HG03354 (cell line): ENCODE data around the gene UPF3B.
"Not testable (repeated sequence)": the region's sequence is repeated elsewhere in the genome, so short reads cannot be mapped to it uniquely, and the experiment has no call there.

ENCODE experiments used
- ATAC-seq: cut with Tn5 transposase; IDR thresholded peaks from one replicate; pipeline ENCODE4 v1.9.1; 2021; ENCODE audit warnings: mild to moderate bottlenecking; ENCODE audit not compliant: unreplicated experiment, poor library complexity, severe bottlenecking

UPF3B gene

GRCh38 chrX:119852382-119853353 lies at the start of gene UPF3B:
UPF3B (minus strand) TSS chrX:119852963; CDS start chrX:119852928, 35 bp downstream.
- peak; percentile 96 for ATAC-seq

GRCh38 chrX:119900976-119901375 lies 48.2 kb upstream of the UPF3B start:
- ATAC-seq: no peak

- ATAC-seq: no peak
These were observed 46.4 kb upstream of the UPF3B start for GRCh38 chrX:119899125-119899524.

- no peak for ATAC-seq
These were observed 43.1 kb upstream of the UPF3B start, which contains the start of gene AKAP14 for GRCh38 chrX:119895843-119896326. AKAP14 (plus strand) TSS chrX:119895893; CDS start chrX:119903224, 7,331 bp downstream.

- ATAC-seq: not testable (repeated sequence)
These were observed 39.4 kb upstream of the UPF3B start for GRCh38 chrX:119891961-119892692.

- not testable (repeated sequence) for ATAC-seq
These were observed 37.9 kb upstream of the UPF3B start for GRCh38 chrX:119890626-119891025.

- ATAC-seq: peak; percentile 92
These were observed 35.1 kb upstream of the UPF3B start for GRCh38 chrX:119887721-119888425.

GRCh38 chrX:119885554-119886428 lies 33.0 kb upstream of the UPF3B start:
- no peak for ATAC-seq

GRCh38 chrX:119880552-119881437 lies 28.0 kb upstream of the UPF3B start:
- ATAC-seq: peak; percentile 92

GRCh38 chrX:119880076-119880475 lies 27.3 kb upstream of the UPF3B start:
- peak; percentile 47 for ATAC-seq

GRCh38 chrX:119878740-119879139 lies 26.0 kb upstream of the UPF3B start:
- no peak for ATAC-seq

GRCh38 chrX:119871599-119872395 lies 19.0 kb upstream of the UPF3B start, which contains the start of the genes NDUFA1 and RNF113A:
NDUFA1 (plus strand) TSS chrX:119871832; CDS start chrX:119871912, 80 bp downstream.
RNF113A (minus strand) TSS chrX:119871733; CDS start chrX:119871613, 120 bp downstream.
- ATAC-seq: peak; percentile 88

GRCh38 chrX:119871245-119871598 lies 18.5 kb upstream of the UPF3B start:
- ATAC-seq: peak; percentile 46

- ATAC-seq: peak; percentile 17
These were observed 17.9 kb upstream of the UPF3B start for GRCh38 chrX:119870626-119871131.

GRCh38 chrX:119853444-119853843 lies 681 bp upstream of the UPF3B start:
- ATAC-seq: no peak

- ATAC-seq: no peak
These were observed 18.9 kb downstream of the UPF3B start for GRCh38 chrX:119833905-119834304.

GRCh38 chrX:119828446-119828845 lies 24.3 kb downstream of the UPF3B start:
- no peak for ATAC-seq
